PC-9 (cell line): ENCODE results near the gene ATF1.

Source experiments
- EZH2 ChIP-seq: fragments of 200-600 bp; sonication (generic); IDR thresholded peaks from 2 replicates; pipeline ENCODE4 v1.8.0; 2017; ENCODE audit warnings: antibody characterized with exemption, low read depth
- TF ChIP-seq, protein P1 (sequence below): fragments of 200-600 bp; sonication (generic); conservative IDR thresholded peaks from 2 replicates; pipeline ENCODE4 v1.6.1; 2017; ENCODE audit warnings: mixed run types, antibody characterized with exemption, mild to moderate bottlenecking, moderate library complexity

DNA sequence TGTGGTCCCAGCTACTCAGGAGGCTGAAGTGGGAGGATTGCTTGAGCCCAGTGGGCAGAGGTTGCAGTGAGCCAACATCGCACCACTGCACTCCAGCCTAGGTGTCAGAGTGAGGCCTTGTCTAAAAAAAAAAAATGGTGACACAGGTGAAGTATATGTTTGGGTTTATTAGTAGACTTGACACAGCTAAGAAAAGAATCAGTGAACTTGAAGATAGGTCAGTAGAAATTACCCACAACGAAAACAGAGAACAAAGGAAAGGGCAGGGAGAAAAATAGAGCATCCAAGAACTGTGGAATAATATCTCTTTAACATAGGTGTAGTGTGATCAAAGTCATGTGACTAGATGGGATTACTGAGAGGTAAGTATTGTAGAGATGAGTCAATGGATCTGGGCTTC is 23.7 kb downstream of the ATF1 start:
- TF ChIP-seq, protein P1, sequence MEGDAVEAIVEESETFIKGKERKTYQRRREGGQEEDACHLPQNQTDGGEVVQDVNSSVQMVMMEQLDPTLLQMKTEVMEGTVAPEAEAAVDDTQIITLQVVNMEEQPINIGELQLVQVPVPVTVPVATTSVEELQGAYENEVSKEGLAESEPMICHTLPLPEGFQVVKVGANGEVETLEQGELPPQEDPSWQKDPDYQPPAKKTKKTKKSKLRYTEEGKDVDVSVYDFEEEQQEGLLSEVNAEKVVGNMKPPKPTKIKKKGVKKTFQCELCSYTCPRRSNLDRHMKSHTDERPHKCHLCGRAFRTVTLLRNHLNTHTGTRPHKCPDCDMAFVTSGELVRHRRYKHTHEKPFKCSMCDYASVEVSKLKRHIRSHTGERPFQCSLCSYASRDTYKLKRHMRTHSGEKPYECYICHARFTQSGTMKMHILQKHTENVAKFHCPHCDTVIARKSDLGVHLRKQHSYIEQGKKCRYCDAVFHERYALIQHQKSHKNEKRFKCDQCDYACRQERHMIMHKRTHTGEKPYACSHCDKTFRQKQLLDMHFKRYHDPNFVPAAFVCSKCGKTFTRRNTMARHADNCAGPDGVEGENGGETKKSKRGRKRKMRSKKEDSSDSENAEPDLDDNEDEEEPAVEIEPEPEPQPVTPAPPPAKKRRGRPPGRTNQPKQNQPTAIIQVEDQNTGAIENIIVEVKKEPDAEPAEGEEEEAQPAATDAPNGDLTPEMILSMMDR: no peak
- no peak for TF ChIP-seq EZH2
